Activated effector memory CD4-positive, alpha-beta T cell treated with anti-CD3 and anti-CD28 coated beads, Interleukin-2, amount 50 U/mL, for 16 hours (primary cell): ENCODE measurements around the gene RHOG.

ENCODE experiments used
- DNase-seq: peaks from one replicate; pipeline ENCODE4 v3.0.0-alpha.2; 2020

RHOG gene

GRCh38 chr11:3807909-3808860 lies 32.6 kb downstream of the RHOG start, which contains the start of gene PGAP2:
TSS of gene PGAP2 (plus strand) at chr11:3808560. CDS start at chr11:3811260, 2,700 bp downstream.
- DNase-seq: peak; percentile 86

DNA sequence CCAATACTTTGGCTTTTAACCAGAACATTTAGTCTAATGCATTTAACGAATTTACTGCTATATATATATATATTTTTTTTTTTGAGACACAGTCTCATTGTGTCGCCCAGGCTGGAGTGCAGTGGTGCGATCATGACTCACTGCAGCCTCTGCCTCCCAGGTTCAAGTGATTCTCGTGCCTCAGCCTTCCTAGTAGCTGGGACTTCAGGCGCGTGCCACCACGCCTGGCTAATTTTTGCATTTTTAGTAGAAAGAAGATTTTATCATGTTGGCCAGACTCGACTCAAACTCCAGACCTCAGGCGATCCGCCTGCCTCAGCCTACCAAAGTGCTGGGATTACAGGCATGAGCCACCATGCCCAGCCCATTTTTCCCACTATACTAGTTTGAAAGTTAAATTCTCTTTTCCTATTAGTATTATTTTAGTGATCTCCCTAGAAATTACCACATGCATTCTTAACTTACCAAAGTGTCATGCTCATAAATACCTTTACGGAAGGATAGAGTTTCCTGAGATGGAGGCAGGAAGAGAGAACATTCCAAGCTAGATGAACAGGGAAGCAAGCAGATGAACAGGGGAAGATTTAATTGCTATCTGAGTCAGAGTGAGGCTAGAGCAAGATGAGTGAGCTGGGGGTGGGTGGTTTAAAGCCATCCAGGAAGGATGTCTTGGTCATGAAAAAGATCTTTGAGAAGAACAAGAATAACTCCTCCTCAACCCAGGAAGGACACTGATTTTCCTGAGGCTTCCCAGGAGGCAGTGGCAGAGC lies 36.8 kb downstream of the RHOG start:
- no peak for DNase-seq

DNA sequence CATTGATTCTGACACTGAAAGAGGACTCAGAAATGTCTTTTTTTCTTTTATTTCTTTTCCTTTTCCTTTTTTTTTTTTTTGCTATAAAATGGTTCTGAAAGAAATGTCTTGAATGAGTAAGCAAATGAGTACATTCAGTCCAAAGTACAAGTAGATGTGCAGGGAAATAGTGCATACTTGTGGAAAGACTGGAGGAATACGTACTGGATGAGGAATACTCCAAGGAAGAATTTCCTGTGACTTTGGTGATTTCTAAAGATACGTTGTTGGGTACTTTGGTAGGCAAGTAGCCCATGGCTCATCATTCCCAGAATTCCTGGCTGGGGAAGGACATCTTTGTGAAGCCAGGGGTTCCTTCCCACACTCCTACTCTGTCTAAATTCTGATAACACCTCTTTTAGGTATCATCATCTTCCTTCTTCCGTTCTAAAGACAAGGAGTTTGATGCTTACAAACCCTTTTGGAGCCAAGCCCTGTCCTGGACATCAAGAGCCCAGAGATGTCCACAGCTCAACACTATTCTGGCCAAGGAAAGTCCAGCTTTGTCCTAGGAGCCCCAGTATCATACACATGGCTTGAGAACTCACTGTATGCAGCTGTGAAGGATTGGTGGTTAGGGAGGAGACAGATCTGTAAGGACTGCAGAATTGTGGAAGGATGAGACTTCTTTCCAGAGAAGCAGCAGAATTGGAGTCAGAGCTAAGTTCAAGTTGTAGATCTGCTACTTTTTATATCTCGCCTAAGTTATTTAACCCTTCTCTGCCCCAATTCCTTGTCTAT lies 38.6 kb downstream of the RHOG start:
- no peak for DNase-seq

DNA sequence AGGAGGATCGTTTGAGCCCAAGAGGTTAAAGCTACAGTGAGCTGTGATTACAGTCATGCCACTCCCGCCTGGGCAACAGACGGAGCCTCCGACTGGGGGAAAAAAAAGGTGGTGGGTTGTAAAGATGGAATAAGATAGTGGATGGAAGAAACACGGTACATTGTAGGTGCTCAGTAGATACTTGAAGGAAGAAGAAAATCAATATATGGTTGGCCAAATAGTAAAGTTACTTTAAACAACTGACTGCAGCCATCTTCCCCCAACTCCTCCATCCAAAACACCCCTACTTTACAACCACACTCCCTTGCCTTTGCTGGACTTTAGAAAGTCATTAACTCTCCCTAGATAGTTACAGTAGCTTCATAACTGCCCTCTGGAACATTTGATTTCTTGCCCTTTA lies 40.9 kb downstream of the RHOG start:
- DNase-seq: no peak

DNA sequence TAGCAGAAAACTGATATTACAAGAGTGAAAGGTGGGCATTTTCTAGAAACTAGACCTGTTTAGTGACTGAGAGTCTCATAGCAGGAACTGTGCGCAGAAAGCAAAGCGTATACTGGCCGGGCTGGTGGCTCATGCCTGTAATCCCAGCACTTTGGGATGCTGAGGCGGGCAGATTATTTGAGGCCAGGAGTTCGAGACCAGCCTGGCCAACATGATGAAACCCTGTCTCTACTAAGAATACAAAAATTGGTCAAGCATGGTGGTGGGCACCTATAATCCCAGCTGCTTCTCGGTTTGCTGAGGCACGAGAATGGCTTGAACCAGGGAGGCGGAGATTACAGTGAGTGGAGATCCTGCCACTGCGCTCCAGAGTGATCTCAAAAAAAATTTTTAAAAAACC lies 41.6 kb downstream of the RHOG start:
- peak; percentile 10 for DNase-seq

DNA sequence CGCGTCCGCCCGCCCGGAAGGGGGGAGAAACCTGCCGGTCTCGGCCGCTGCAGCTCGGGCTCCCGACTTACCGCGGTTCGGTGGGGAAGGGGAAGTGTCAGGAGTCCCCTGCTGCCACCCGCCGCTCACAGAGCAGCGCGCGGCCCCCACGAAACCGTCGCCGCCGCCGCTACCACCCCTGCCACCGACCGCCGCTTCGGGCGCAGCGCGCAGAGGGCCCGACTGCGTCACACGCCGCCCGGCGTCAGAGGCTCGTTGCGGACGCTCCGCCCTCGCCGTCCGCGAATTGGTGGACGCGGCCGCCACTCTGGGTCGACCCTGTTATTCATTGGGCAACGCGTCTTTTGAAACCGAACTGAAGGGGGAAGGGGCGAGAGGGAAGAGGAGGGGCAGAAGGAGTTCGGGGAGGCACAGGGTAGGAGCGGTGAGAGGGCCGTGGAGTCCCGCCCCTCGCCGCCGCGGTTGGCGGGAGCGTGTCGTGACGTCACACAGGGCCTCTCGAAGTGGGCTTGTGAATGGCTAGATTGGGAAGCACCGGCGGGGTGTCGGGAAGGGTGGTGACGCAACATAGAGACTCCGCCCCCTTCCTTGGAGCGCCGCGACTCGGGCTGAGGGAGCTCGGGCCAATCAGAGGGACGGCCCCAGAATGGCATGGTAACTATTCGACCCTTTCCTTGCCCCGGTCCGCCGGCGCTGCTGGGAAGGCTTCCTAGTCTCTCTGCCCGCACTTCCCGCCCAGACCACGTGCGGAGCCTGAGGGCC lies 43.2 kb downstream of the RHOG start, which contains the start of gene NUP98:
TSS of gene NUP98 (minus strand) at position 226 of the 762 bp plus-strand sequence. CDS start 15,437 bp downstream, outside the sequence.
- peak; percentile 100 for DNase-seq

DNA sequence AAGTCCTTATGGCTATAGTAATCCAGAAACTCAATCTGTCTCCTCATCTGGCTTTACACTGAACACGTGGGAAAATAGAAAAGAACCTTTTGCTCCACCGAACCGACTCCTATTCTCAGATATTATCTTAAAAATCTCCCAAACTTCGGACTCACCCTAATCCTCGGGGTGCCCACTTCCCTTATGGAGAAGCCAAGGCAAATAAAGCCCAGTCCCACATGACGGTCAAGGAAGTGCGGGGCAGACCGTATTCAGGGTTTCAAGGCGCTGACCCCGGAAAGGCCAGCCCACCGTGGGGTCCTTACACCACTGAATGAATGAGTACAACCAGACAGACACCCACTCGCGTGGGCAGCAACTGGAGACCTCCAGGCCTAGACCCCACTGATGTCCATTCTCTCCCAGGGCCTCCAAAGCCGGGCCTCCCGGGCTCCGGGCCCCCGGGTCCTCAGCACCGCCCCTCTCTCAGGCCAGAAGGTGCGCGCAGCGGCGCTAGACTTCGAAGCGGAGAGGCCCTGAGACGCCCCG lies 43.9 kb downstream of the RHOG start:
- no peak for DNase-seq

GRCh38 chr11:3796346-3796745 lies 44.4 kb downstream of the RHOG start:
- peak; percentile 47 for DNase-seq

DNA sequence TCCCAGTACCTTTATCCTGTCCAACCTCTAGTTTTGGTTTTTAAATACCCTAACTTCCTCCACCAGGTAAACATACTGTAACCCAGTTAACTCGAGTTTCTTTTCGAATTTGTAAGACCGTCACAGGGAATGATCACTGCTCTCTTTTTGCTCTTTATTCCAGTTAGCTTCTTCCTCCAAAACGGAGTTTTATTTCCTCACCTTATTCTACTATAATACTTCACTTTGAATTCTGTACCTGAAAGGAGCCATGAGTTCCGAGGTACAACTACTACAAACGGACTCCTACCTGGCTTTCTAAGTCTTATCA lies 44.8 kb downstream of the RHOG start:
- no peak for DNase-seq

- no peak for DNase-seq
These were observed 45.4 kb downstream of the RHOG start for GRCh38 chr11:3795131-3796001.

- DNase-seq: peak; percentile 51
These were observed 46.4 kb downstream of the RHOG start for GRCh38 chr11:3794387-3794786.

DNA sequence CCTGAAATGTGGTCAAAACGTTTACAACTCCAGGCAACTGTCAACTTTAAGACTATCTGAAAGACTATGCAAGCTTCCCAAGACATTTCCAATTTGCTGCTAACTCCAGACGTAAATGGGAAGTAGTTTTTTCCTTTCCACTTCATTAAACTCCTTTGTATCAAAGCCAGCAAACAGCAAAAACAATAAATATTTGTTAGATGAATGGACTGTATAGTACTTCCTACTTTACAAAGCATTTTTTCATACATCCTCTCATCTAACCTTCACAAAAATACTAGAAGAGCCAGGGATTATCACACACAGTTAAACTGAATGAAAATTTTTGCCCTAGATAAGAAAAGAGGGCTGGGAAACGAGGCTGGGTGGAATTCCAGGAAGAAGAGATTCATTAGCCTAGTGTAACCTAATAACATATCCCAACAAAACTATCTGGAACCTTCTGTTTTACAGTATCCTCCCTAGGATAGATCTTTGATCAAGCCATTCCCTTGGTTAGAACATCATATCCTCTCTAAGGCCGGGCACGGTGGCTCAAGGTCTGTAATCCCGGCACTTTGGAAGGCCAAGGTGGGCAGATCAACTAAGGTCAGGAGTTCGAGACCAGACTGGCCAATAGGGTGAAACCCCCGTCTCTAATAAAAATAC lies 53.9 kb downstream of the RHOG start:
- DNase-seq: no peak

- no peak for DNase-seq
These were observed 57.1 kb downstream of the RHOG start for GRCh38 chr11:3783611-3784010.

GRCh38 chr11:3782963-3783362 lies 57.8 kb downstream of the RHOG start:
- DNase-seq: no peak

DNA sequence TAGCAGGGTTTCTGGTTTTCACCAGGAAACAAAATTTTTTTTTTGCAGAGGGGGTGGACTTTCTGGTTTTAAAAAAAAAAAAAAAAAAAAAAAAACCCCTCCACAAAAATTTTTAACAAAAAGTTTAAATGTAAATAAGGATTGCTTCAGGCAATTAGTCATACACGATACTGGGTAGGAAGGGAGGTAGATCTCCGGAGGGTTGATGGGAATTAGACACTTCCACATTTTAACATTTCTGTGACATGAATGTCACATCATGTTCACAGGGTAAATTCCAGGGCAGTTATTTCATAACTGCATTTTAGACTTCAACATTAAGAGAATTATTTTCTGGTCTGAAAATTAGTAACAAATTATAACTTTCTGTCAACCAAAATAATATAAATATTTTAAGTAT lies 59.3 kb downstream of the RHOG start:
- DNase-seq: no peak
